GM18517 (cell line): ENCODE measurements around the gene PHKB.
"Not testable (repeated sequence)": the region's sequence is repeated elsewhere in the genome, so short reads cannot be mapped to it uniquely, and the experiment has no call there.

Source experiments
- ATAC-seq: cut with Tn5 transposase; IDR thresholded peaks from one replicate; pipeline ENCODE4 v1.9.1; 2021; ENCODE audit warnings: mild to moderate bottlenecking, moderate library complexity; ENCODE audit not compliant: unreplicated experiment

The PHKB gene

GRCh38 chr16:47504599-47504998 is 43.5 kb downstream of the PHKB start:
- no peak for ATAC-seq

GRCh38 chr16:47506800-47507199 is 45.7 kb downstream of the PHKB start:
- ATAC-seq: no peak

- ATAC-seq: no peak
Observed at GRCh38 chr16:47507701-47508100, 46.6 kb downstream of the PHKB start.

GRCh38 chr16:47511882-47512281 is 50.8 kb downstream of the PHKB start:
- ATAC-seq: no peak

GRCh38 chr16:47519037-47519436 is 57.9 kb downstream of the PHKB start:
- ATAC-seq: no peak

GRCh38 chr16:47519546-47519945 is 58.4 kb downstream of the PHKB start:
- no peak for ATAC-seq

GRCh38 chr16:47519996-47520679 is 59.0 kb downstream of the PHKB start:
- ATAC-seq: no peak

- ATAC-seq: peak; percentile 100
Observed at GRCh38 chr16:47523342-47524006, 62.3 kb downstream of the PHKB start.

- no peak for ATAC-seq
Observed at GRCh38 chr16:47524007-47524405, 62.9 kb downstream of the PHKB start.

GRCh38 chr16:47528431-47528830 is 67.3 kb downstream of the PHKB start:
- ATAC-seq: no peak

- no peak for ATAC-seq
Observed at GRCh38 chr16:47533744-47534292, 72.7 kb downstream of the PHKB start.

GRCh38 chr16:47538472-47538871 is 77.3 kb downstream of the PHKB start:
- no peak for ATAC-seq

GRCh38 chr16:47539707-47540670 is 78.9 kb downstream of the PHKB start:
- not testable (repeated sequence) for ATAC-seq

- not testable (repeated sequence) for ATAC-seq
Observed at GRCh38 chr16:47541135-47541534, 80.0 kb downstream of the PHKB start.

GRCh38 chr16:47544255-47544654 is 83.1 kb downstream of the PHKB start:
- ATAC-seq: not testable (repeated sequence)

- not testable (repeated sequence) for ATAC-seq
Observed at GRCh38 chr16:47551185-47551584, 90.1 kb downstream of the PHKB start.

GRCh38 chr16:47551767-47552166 is 90.6 kb downstream of the PHKB start:
- not testable (repeated sequence) for ATAC-seq

- no peak for ATAC-seq
Observed at GRCh38 chr16:47553853-47554564, 92.9 kb downstream of the PHKB start.

- ATAC-seq: not testable (repeated sequence)
Observed at GRCh38 chr16:47554587-47554986, 93.5 kb downstream of the PHKB start.

- no peak for ATAC-seq
Observed at GRCh38 chr16:47561286-47561685, 100.2 kb downstream of the PHKB start.
